Chondrocyte (in vitro differentiated cells): ENCODE data around the gene ANAPC5. TPM values are rescaled to one million over a fixed set of nuclear protein-coding genes. Genes with fewer than 3 reads are reported as not detected.
"Not testable (repeated sequence)": the region's sequence is repeated elsewhere in the genome, so short reads cannot be mapped to it uniquely, and the experiment has no call there.

Experiments used
- DNase-seq: peaks from one replicate; pipeline ENCODE4 v3.0.0; 2021; ENCODE audit warnings: mixed read lengths, low spot score
- H3K27ac Mint-ChIP-seq: one replicate; pipeline ENCODE4 v1.8.0; 2021; ENCODE audit warnings: mild to moderate bottlenecking, moderate library complexity, mixed read lengths; ENCODE audit not compliant: unreplicated experiment
- H3K27me3 Mint-ChIP-seq: 2 replicates; pipeline ENCODE4 v1.8.0; 2021; ENCODE audit warnings: low read depth, mixed read lengths
- H3K36me3 Mint-ChIP-seq: 2 replicates; pipeline ENCODE4 v1.8.0; 2021; ENCODE audit warnings: low read depth, mixed read lengths
- H3K4me1 Mint-ChIP-seq: 2 replicates; pipeline ENCODE4 v1.8.0; 2021; ENCODE audit warnings: low read depth, mild to moderate bottlenecking, mixed read lengths
- H3K4me3 Mint-ChIP-seq: one replicate; pipeline ENCODE4 v1.8.0; 2021; ENCODE audit warnings: mild to moderate bottlenecking, moderate library complexity, mixed read lengths; ENCODE audit not compliant: unreplicated experiment
- H3K9me3 Mint-ChIP-seq: 2 replicates; pipeline ENCODE4 v1.8.0; 2021; ENCODE audit warnings: low read depth, mixed read lengths
- total RNA-seq: library from RNA; stranded (reverse); gene quantifications from 3 replicates; pipeline ENCODE4 v1.2.1, GENCODE V29; 2021
- TF ChIP-seq, protein P1 (sequence below): fragments of 200-600 bp; sonication (generic); IDR thresholded peaks from 2 replicates; pipeline ENCODE4 v1.5.0; 2021; ENCODE audit warnings: antibody characterized with exemption, mild to moderate bottlenecking, moderate library complexity

Gene ANAPC5
- total RNA-seq, 1 donor from 2014 or later = 111 TPM

DNA sequence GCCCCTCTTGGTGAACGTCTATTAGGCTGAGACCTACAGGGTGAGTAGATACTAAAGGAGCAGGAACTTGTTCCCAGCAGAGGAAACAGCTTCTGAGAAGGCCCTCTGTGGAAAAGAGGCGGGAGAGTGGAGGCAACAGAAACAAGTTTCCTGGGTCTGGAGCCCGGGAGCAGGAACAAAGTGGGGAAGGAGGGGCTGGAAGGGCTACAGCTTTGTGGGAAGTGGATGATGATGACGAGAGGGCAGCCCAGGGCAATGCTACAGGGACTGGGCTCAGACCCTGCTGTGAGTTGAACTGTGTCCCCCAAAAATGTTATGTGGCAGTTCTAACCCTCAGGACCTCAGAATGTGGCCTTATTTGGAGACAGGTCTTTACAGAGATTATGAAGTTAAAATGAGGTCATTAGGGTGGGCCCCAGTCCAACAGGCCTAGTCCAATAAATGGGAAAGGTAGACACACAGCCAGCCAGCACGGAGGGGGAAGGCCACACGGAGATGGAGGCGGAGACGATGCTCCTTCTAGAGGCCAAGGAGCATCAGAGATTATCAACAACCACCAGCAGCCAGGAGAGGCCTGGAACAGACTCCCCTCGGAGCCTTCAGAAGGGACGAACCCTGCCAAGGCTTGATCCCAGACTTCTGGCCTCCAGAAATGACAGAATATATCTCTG is 70.0 kb downstream of the ANAPC5 start:
- TF ChIP-seq, protein P1, sequence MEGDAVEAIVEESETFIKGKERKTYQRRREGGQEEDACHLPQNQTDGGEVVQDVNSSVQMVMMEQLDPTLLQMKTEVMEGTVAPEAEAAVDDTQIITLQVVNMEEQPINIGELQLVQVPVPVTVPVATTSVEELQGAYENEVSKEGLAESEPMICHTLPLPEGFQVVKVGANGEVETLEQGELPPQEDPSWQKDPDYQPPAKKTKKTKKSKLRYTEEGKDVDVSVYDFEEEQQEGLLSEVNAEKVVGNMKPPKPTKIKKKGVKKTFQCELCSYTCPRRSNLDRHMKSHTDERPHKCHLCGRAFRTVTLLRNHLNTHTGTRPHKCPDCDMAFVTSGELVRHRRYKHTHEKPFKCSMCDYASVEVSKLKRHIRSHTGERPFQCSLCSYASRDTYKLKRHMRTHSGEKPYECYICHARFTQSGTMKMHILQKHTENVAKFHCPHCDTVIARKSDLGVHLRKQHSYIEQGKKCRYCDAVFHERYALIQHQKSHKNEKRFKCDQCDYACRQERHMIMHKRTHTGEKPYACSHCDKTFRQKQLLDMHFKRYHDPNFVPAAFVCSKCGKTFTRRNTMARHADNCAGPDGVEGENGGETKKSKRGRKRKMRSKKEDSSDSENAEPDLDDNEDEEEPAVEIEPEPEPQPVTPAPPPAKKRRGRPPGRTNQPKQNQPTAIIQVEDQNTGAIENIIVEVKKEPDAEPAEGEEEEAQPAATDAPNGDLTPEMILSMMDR = no peak
- H3K4me3 Mint-ChIP-seq = no peak overlapping the region
- no peak for DNase-seq
- peaks cover 4% of the 10 kb centered on the region for H3K36me3 Mint-ChIP-seq
- no peak overlapping the region for H3K27ac Mint-ChIP-seq
- H3K9me3 Mint-ChIP-seq = peaks cover 2% of the 10 kb centered on the region
- H3K27me3 Mint-ChIP-seq = no peaks in the 10 kb centered on the region
- H3K4me1 Mint-ChIP-seq = peaks cover 2% of the 10 kb centered on the region

DNA sequence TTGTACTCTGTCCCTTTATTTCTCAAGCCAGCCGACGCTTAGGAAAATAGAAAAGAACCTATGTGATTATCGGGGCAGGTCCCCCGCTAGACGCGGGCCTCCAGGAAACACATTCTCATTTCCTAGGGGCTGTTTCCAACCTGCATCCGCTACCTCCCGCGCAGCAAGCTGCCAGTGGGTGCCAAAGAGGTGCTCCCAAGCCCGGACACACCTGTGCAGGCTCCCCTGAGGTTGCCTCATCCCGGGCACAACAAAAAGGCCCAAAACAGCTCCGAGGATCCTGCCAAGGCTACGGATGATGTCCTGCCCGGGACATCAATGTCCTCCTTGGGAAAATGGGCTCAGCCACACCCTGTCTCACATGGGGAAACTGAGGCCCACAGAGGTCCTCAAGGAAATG is 71.1 kb downstream of the ANAPC5 start:
- not testable (repeated sequence) for H3K9me3 Mint-ChIP-seq, H3K4me1 Mint-ChIP-seq, H3K27ac Mint-ChIP-seq, H3K36me3 Mint-ChIP-seq, H3K27me3 Mint-ChIP-seq, H3K4me3 Mint-ChIP-seq, DNase-seq

DNA sequence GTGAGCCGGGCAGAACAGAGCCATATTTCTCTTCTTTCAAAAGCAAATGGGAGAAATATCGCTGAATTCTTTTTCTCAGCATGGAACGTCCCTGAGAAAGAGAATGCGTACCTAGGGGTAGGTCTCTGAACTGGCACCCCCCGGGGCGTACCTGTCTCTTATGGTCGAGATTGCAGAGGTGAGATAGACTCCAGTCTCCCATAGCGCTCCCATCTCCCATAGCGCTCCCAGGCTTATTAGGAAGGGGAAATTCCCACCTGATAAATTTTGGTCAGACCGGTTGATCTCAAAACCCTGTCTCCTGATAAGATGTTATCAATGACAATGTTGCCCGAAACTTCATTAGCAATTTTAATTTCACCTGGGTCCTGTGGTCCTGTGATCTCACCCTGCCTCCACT is 71.7 kb downstream of the ANAPC5 start:
- H3K4me3 Mint-ChIP-seq, DNase-seq, H3K27ac Mint-ChIP-seq, H3K36me3 Mint-ChIP-seq, H3K4me1 Mint-ChIP-seq, H3K27me3 Mint-ChIP-seq, H3K9me3 Mint-ChIP-seq: not testable (repeated sequence)

DNA sequence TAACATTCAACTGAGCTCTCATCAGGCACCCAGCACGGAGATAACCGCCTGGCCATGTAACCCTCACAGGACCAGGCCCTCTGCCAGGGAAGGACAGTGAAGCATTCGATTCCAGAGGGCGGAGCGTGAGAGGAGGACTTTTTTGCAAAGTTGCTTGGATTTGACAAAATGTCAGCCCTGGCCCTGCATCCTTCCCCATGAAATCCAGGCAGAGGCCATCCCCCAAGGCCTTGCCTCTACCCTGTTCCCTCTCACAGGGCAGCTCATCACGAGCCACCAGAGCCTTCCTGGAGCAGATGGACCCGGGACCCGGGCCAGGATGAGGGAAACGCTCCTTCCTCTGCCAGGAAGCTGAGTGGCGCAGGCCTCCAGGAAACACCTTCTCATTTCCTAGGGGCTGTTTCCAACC is 72.7 kb downstream of the ANAPC5 start:
- DNase-seq = no peak

DNA sequence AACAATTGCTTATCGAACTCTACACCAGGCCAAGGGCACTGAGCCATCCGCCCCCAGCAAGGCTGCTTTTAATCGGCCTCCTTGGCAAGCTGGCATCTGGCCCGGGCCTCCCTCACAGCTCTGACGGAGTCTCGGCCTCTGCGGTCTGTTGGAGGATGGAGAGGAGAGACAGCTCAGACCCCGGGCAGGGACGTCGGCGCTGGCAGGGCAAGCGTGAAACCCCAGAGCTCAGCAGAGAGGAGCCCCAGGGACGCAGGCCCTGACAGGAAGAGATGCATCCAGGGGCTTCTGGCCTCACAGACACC is 73.2 kb downstream of the ANAPC5 start:
- TF ChIP-seq, protein P1 = no peak
- Mint-ChIP-seq H3K27me3 (no peaks in the 10 kb centered on the region), H3K4me1 (peaks cover 7% of the 10 kb centered on the region), H3K4me3 (no peak overlapping the region), H3K27ac (peak overlapping the region; percentile 14), H3K36me3 (peaks cover 4% of the 10 kb centered on the region), H3K9me3 (peaks cover 2% of the 10 kb centered on the region)
- DNase-seq = no peak

More for the DNA sequence above, 72.7 kb downstream of the ANAPC5 start:
- Mint-ChIP-seq H3K27me3 (no peaks in the 10 kb centered on the region), H3K9me3 (peaks cover 2% of the 10 kb centered on the region), H3K36me3 (peaks cover 4% of the 10 kb centered on the region), H3K4me3 (no peak overlapping the region), H3K27ac (no peak overlapping the region), H3K4me1 (peaks cover 7% of the 10 kb centered on the region)
- TF ChIP-seq, protein P1 = no peak

DNA sequence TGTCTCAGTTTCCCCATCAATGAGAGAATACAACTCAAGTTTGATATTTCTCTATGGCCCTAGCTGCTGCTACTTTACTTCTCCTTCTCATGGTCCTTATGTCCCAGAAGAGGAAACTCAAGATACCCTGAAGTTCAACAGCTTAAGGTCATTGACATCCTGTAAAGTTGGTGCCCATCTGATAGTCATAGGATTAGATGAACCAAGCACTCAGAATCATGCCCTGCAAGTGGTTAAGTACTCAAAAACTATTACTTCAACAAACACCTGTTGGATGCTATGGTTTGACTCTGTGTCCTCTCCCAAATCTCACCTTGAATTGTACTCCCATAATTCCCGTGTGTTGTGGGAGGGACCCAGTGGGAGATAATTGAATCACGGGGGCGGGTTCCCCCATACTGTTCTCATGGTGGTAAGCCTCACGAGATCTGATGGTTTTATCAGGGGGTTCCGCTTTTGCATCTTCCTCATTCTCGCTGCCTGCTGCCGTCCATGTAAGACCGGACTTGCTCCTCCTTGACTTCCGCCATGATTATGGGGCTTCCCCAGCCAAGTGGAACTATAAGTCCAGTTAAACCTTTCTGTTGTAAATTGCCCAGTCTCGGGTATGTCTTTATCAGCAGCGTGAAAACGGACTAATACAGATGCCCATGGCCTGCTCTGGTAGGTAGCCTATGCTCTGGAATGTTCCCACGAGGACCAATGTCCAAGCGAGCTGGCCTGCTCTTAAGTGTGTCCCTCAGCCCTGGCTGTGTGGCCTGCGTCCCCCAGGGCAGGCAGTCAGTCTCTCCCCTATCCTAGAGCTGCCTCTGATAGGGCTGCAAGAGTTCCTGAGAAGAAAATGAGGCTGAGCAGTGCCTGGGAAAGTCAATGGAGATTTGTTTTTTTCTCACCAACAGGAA is 73.8 kb downstream of the ANAPC5 start:
- Mint-ChIP-seq H3K27me3 (no peaks in the 10 kb centered on the region), H3K9me3 (peaks cover 2% of the 10 kb centered on the region), H3K4me1 (peaks cover 7% of the 10 kb centered on the region), H3K4me3 (no peak overlapping the region), H3K36me3 (peaks cover 7% of the 10 kb centered on the region), H3K27ac (no peak overlapping the region)
- no peak for DNase-seq
- TF ChIP-seq, protein P1 = no peak
